Breast epithelium (tissue), 3 donors: ENCODE results near the gene CLSTN3.

Experiments used
- POLR2A ChIP-seq: fragments of 450-650 bp; IDR thresholded peaks from one replicate; pipeline ENCODE4 v1.6.1; 2016; ENCODE audit warnings: antibody characterized with exemption, mild to moderate bottlenecking, moderate library complexity
- TF ChIP-seq, protein P1 (sequence below), 3 donors: fragments of 450-650 bp; IDR thresholded peaks; one replicate each; pipeline ENCODE4 v1.5.1; 2016 to 2017; ENCODE audit warnings: antibody characterized with exemption in 3 of 3, mild to moderate bottlenecking in 3 of 3, moderate library complexity in 3 of 3

DNA sequence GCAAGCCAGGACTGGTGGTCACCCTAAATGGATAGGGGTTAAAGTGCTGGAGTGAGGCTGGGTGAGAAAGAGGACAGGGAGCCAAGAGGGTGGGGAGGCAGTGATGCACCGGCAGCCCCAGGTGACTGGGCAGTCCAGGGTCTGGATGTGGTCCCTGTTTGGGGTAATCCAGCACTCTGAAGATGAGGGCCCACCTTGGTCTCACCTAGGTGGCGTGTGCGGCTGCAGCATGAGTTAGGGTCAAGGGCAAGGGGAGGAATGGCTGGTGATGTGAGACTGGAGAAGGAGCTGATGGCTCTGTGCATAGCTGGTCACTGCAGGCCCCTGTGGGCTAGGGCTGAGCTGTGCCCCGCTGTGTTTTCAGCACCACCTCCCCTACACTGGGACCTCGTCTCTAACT, 19.5 kb upstream of the CLSTN3 start:
- no peak for TF ChIP-seq POLR2A
- TF ChIP-seq, protein P1, sequence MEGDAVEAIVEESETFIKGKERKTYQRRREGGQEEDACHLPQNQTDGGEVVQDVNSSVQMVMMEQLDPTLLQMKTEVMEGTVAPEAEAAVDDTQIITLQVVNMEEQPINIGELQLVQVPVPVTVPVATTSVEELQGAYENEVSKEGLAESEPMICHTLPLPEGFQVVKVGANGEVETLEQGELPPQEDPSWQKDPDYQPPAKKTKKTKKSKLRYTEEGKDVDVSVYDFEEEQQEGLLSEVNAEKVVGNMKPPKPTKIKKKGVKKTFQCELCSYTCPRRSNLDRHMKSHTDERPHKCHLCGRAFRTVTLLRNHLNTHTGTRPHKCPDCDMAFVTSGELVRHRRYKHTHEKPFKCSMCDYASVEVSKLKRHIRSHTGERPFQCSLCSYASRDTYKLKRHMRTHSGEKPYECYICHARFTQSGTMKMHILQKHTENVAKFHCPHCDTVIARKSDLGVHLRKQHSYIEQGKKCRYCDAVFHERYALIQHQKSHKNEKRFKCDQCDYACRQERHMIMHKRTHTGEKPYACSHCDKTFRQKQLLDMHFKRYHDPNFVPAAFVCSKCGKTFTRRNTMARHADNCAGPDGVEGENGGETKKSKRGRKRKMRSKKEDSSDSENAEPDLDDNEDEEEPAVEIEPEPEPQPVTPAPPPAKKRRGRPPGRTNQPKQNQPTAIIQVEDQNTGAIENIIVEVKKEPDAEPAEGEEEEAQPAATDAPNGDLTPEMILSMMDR (IDR thresholded peaks at IDR 0.05) = no peak
